AG10803 (cell line): ENCODE measurements around the gene NECAB2.

Experiments used
- DNase-seq: peaks from one replicate; pipeline ENCODE4 v3.0.0; 2010; ENCODE audit warnings: low read depth
- H3K4me3 ChIP-seq: 2 replicates; pipeline ENCODE4 v1.5.1; 2011; ENCODE audit warnings: mild to moderate bottlenecking, low read length, control low read depth
- TF ChIP-seq, protein P1 (sequence below): conservative IDR thresholded peaks from 2 replicates; pipeline ENCODE4 v1.5.1; 2011; ENCODE audit warnings: mild to moderate bottlenecking, low read length, control low read depth, inconsistent platforms

The NECAB2 gene

DNA sequence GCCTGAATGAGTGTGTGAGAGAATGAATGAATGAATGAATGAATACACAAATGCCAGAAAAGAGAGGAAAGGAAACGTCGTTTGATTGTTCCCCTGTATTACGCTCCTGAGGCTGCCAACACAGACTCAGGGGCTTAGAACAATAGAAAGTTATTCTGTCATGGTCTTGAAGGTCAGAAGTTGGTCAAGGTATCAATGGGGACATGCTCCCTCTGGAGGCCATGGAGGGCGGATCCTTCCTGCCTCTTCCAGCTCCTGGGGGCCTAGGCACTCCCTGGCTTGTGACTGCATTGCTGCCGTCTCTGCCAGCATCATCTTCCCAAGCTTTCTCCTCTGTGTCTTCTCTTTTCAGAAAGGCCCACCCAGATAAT is 76.1 kb downstream of the NECAB2 start:
- TF ChIP-seq, protein P1, sequence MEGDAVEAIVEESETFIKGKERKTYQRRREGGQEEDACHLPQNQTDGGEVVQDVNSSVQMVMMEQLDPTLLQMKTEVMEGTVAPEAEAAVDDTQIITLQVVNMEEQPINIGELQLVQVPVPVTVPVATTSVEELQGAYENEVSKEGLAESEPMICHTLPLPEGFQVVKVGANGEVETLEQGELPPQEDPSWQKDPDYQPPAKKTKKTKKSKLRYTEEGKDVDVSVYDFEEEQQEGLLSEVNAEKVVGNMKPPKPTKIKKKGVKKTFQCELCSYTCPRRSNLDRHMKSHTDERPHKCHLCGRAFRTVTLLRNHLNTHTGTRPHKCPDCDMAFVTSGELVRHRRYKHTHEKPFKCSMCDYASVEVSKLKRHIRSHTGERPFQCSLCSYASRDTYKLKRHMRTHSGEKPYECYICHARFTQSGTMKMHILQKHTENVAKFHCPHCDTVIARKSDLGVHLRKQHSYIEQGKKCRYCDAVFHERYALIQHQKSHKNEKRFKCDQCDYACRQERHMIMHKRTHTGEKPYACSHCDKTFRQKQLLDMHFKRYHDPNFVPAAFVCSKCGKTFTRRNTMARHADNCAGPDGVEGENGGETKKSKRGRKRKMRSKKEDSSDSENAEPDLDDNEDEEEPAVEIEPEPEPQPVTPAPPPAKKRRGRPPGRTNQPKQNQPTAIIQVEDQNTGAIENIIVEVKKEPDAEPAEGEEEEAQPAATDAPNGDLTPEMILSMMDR, result peak; percentile 48
- DNase-seq, result peak; percentile 21
- no peak overlapping the region for H3K4me3 ChIP-seq

DNA sequence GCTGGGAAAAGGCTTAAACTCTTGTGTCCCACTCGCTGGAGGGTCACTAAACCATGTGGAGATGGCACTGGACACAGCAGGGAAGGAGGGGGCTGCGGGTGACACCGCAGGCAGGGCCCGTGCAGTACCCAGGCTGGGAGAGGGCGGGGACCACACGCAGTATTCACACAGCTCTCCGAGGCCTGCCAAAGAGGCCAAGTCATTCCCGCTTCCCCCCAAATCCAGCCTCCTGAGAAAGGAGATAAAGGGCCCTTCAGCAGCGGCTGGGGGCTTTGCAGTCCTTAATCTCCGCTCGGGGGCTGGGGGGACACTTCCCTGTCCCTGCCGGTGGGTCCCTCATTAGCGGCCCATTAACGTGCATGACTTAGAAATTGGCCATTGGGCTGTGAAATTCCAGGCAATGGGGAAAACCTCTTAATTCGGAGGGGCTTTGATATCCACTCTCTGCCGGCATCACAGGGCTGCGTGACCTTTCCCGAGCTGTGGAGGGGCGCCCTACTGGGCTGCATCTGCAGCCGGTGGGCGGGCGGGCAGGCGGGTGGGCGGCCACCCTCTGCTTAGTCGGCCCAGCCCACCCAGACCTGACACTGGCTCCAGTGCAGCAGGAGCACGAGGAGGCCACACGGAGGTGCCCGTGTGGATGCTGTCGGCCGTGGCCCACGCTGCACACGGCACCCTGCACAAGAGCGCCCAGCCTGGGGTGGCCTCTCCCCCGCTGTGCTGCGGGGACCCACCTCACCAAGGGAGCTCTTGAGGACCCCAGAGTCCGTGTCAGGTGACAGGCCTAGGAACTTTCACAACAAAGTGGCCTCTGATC is 77.2 kb downstream of the NECAB2 start:
- no peak for DNase-seq
- H3K4me3 ChIP-seq, result no peak overlapping the region
- TF ChIP-seq, protein P1, result no peak

- DNase-seq, result no peak
- TF ChIP-seq, protein P1, result no peak
Observed at GRCh38 chr16:84045818-84046470, 77.9 kb downstream of the NECAB2 start.

GRCh38 chr16:84047206-84047605 is 79.2 kb downstream of the NECAB2 start:
- H3K4me3 ChIP-seq, result no peak overlapping the region
- TF ChIP-seq, protein P1, result no peak
- no peak for DNase-seq

More at GRCh38 chr16:84045818-84046470, 77.9 kb downstream of the NECAB2 start:
- no peak overlapping the region for H3K4me3 ChIP-seq

DNA sequence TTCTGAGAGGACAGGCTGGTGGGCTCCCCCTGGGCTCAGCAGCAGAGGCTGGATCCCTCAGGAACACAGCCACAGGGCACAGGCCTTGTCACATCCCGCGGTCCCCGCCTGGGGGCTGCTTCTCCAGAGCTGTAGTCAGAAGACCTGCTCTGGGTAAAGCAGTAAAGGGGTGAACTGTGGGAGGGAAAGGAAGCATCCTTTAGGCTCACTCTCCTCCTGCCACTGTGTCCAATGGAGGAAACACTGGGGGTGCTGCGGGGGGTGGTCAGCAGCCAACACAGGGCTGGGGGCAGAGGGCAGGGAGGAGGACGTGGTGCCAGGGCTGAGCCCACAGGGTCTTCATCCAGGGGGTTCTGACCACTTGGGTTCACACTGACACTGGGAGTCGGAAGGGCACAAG is 79.6 kb downstream of the NECAB2 start:
- no peak for DNase-seq
- TF ChIP-seq, protein P1, result no peak
- no peak overlapping the region for H3K4me3 ChIP-seq

DNA sequence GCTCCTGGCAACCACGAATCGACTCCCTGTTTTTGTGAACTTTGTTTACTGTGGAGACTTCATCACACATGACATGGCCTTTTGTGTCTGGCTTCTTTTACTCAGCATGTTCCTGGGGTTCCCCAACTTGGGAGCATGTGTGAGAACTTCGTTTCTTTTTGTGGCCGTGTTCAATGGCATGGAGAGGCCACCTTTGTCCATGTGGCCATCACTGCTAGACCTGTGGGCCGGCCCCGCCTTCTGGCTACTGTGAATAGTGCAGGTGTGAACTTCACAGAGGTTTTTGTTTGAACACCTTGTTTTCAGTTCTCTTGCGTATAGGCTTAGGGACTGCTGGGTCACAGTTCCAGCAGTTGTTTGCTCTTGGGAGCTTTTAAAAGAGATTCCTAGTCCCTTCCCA is 80.2 kb downstream of the NECAB2 start:
- DNase-seq, result no peak
- TF ChIP-seq, protein P1, result no peak
- H3K4me3 ChIP-seq, result no peak overlapping the region

GRCh38 chr16:84048871-84049270 is 80.8 kb downstream of the NECAB2 start:
- TF ChIP-seq, protein P1, result no peak
- no peak for DNase-seq
- no peak overlapping the region for H3K4me3 ChIP-seq
